Type B pancreatic cell (in vitro differentiated cells): Measurements from ENCODE around the gene CYP39A1. TPM values are rescaled to one million over a fixed set of nuclear protein-coding genes. Genes with fewer than 3 reads are reported as not detected.
A peak's percentile ranks its signal among the peaks of the same experiment; 100 is the strongest.
"Not testable (repeated sequence)": the region's sequence is repeated elsewhere in the genome, so short reads cannot be mapped to it uniquely, and the experiment has no call there.

Source experiments
- DNase-seq: peaks from one replicate; pipeline ENCODE4 v3.0.0; 2021; ENCODE audit warnings: mixed read lengths; ENCODE audit not compliant: unreplicated experiment; ENCODE audit errors: extremely low spot score
- H3K27ac Mint-ChIP-seq: 2 replicates; pipeline ENCODE4 v1.8.0; 2021; ENCODE audit warnings: mild to moderate bottlenecking, mixed read lengths
- H3K27me3 Mint-ChIP-seq: 2 replicates; pipeline ENCODE4 v1.8.0; 2021; ENCODE audit warnings: mixed read lengths
- H3K36me3 Mint-ChIP-seq: 2 replicates; pipeline ENCODE4 v1.8.0; 2021; ENCODE audit warnings: mixed read lengths
- H3K4me1 Mint-ChIP-seq: one replicate; pipeline ENCODE4 v1.8.0; 2021; ENCODE audit warnings: mixed read lengths; ENCODE audit not compliant: unreplicated experiment
- H3K4me3 Mint-ChIP-seq: 2 replicates; pipeline ENCODE4 v1.8.0; 2021; ENCODE audit warnings: mild to moderate bottlenecking, mixed read lengths
- H3K9me3 Mint-ChIP-seq: 2 replicates; pipeline ENCODE4 v1.8.0; 2021; ENCODE audit warnings: mixed read lengths
- total RNA-seq: library from RNA; stranded (reverse); gene quantifications from 2 replicates; pipeline ENCODE4 v1.2.1, GENCODE V29; 2021; ENCODE audit warnings: low replicate concordance
- TF ChIP-seq, protein P1 (sequence below): fragments of 200-600 bp; sonication (generic); conservative IDR thresholded peaks from 2 replicates; pipeline ENCODE4 v1.5.0; 2021; ENCODE audit warnings: antibody characterized with exemption, mild to moderate bottlenecking

The CYP39A1 gene
- total RNA-seq, 1 donor from 2014 or later: 6.7 TPM

DNA sequence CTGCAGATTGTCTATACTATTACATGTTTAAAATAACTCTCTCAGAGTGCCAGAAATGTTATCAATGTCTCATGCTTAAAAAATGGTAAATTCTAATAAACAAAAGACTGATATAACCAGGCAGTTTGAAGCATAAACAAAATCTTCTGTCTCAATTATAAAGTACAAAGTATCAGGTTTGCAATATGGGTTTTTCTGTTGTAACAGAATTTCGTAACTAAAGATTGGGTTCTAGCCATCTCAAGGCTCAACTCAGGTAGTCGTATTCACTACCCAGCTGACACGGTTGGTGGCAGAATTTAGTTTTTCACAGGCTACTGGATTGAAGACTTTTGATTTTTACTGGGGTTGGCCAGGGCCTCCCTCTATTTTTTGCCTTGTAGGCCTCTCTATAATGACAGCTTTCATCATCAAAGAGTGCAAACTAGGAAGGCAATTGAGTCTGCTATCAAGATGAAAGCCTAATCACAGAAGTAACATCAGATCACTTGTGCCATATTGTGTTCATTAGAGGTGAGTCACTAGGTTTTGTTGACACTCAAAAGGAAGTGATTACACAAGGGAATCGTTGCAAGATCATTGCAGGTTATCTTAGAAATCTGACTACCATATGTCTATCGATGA is 3.6 kb downstream of the CYP39A1 start:
- Mint-ChIP-seq H3K4me3 (no peak overlapping the region), H3K27me3 (peaks cover 6% of the 10 kb centered on the region), H3K4me1 (peaks cover 26% of the 10 kb centered on the region), H3K27ac (no peak overlapping the region), H3K9me3 (no peaks in the 10 kb centered on the region), H3K36me3 (peaks cover 8% of the 10 kb centered on the region)
- no peak for DNase-seq
- TF ChIP-seq, protein P1, sequence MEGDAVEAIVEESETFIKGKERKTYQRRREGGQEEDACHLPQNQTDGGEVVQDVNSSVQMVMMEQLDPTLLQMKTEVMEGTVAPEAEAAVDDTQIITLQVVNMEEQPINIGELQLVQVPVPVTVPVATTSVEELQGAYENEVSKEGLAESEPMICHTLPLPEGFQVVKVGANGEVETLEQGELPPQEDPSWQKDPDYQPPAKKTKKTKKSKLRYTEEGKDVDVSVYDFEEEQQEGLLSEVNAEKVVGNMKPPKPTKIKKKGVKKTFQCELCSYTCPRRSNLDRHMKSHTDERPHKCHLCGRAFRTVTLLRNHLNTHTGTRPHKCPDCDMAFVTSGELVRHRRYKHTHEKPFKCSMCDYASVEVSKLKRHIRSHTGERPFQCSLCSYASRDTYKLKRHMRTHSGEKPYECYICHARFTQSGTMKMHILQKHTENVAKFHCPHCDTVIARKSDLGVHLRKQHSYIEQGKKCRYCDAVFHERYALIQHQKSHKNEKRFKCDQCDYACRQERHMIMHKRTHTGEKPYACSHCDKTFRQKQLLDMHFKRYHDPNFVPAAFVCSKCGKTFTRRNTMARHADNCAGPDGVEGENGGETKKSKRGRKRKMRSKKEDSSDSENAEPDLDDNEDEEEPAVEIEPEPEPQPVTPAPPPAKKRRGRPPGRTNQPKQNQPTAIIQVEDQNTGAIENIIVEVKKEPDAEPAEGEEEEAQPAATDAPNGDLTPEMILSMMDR: no peak

DNA sequence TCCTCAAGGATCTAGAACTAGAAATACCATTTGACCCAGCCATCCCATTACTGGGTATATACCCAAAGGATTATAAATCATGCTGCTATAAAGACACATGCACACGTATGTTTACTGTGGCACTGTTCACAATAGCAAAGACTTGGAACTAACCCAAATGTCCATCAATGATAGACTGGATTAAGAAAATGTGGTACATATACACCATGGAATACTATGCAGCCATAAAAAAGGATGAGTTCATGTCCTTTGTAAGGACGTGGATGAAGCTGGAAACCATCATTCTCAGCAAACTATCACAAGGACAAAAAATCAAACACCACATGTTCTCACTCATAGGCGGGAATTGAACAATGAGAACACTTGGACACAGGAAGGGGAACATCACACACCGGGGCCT is 4.5 kb downstream of the CYP39A1 start:
- H3K4me3 Mint-ChIP-seq: peak overlapping the region; percentile 33
- H3K27ac Mint-ChIP-seq, H3K9me3 Mint-ChIP-seq, H3K27me3 Mint-ChIP-seq, H3K36me3 Mint-ChIP-seq, DNase-seq: not testable (repeated sequence)
- peaks cover 20% of the 10 kb centered on the region for H3K4me1 Mint-ChIP-seq

DNA sequence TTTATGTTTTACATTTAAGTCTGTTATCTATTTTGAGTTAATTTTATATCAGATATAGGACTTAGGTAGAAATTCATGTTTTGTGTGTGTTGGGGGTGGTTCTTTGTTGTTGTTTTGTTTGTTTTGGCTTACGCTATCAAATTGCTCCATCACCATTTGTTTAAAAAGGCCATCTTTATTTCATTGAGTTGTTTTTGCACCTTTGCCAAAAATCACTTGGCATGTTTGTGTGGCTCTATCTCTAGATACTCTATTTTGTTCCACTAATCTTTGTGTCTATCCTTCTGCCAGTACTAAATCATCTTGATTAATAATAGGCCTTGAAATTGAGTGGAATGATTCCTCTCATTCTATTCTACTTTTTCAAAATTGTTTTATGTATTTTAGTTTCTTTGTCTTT is 7.4 kb downstream of the CYP39A1 start:
- peaks cover 13% of the 10 kb centered on the region for H3K4me1 Mint-ChIP-seq
- no peak overlapping the region for H3K4me3 Mint-ChIP-seq
- no peaks in the 10 kb centered on the region for H3K27me3 Mint-ChIP-seq
- no peak for DNase-seq
- H3K36me3 Mint-ChIP-seq: peaks cover 12% of the 10 kb centered on the region
- TF ChIP-seq, protein P1: no peak
- H3K27ac Mint-ChIP-seq: no peak overlapping the region
- H3K9me3 Mint-ChIP-seq: peaks cover 3% of the 10 kb centered on the region

DNA sequence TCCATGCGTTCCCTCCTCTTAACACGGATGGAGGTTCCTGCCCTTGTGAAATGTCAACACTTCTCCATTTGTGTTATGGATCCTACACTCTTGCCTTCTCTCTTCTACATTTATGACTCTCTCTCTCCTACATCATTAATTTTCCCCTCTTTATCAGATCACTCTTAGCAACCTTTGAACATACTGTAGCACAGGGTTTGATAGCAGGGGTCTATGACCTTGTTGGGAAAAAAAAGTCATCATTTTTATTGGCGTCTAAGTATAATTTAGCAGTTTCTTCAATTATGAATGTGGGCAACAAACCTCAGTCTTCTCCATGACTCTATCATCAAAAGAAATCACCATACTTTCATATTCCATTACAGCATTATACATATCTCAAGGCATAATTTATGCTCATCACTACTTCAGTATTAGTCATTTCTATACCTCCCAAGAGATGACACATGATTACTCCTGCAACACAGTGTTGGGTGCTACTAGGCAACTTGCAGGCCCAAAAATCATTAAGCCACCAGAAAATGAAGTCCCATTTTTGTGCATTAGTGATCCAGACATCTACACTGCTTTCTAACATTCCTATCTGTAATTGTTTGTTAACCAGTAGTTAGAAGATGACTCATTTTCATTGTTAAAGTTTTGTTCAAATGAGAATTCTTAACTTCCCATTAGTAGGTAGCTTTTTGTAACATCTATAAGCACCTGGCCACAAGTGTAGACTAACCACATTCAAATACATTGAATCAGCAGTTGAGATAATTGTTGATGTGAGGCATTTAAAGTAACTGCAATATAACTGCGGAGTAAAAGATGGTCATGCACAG is 9.5 kb downstream of the CYP39A1 start:
- Mint-ChIP-seq H3K4me3 (no peak overlapping the region), H3K36me3 (peaks cover 7% of the 10 kb centered on the region), H3K9me3 (peaks cover 3% of the 10 kb centered on the region), H3K4me1 (peaks cover 7% of the 10 kb centered on the region), H3K27me3 (no peaks in the 10 kb centered on the region), H3K27ac (no peak overlapping the region)
- TF ChIP-seq, protein P1: no peak
- no peak for DNase-seq

DNA sequence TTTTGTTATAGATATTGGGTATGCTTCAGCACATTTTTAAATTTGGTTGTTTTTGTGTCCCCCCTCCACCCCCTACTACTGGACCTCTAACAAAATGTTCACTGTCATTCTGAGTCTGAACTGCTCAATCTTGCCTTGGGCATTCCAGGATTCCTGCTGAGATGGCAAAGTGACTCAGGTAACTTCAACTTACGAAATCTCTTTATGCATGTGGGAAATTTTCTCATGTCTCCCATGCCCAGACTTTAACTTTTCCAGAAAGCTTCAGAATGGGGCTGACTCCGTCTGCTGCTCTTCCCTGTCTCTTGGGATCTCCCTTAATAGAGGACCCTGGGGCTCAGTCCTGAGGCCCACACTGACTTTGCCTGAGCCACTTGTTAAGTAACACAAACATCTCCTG is 14.0 kb downstream of the CYP39A1 start:
- H3K36me3 Mint-ChIP-seq: peaks cover 13% of the 10 kb centered on the region
- no peak overlapping the region for H3K27ac Mint-ChIP-seq
- H3K9me3 Mint-ChIP-seq: peaks cover 3% of the 10 kb centered on the region
- no peaks in the 10 kb centered on the region for H3K27me3 Mint-ChIP-seq
- TF ChIP-seq, protein P1: no peak
- no peak overlapping the region for H3K4me3 Mint-ChIP-seq
- H3K4me1 Mint-ChIP-seq: peaks cover 7% of the 10 kb centered on the region
- DNase-seq: no peak

DNA sequence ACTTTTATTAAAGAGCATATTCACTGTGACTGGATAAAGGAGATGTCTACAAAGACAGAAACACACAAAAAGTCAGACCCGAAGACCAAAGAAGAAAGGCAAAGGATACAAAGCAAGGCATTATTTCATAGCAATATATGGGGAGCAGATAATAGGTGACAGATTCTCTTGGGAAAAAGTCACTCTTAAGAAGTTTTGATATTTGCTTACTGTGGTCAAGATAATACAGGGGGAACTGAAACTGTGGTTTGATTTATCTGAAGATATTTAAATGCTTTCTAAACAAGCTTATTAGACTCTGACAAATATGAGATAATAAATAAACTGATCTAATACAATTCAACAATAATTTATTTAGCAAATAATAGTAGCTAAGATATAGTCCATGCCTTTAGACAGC is 14.7 kb downstream of the CYP39A1 start:
- H3K27me3 Mint-ChIP-seq: no peaks in the 10 kb centered on the region
- TF ChIP-seq, protein P1: no peak

More for the DNA sequence above, 14.7 kb downstream of the CYP39A1 start:
- H3K4me1 Mint-ChIP-seq: peaks cover 7% of the 10 kb centered on the region
- no peak overlapping the region for H3K4me3 Mint-ChIP-seq
- no peak overlapping the region for H3K27ac Mint-ChIP-seq
- H3K9me3 Mint-ChIP-seq: peaks cover 2% of the 10 kb centered on the region
- no peak for DNase-seq
- H3K36me3 Mint-ChIP-seq: peaks cover 12% of the 10 kb centered on the region
